Keratinocyte (primary cell): ENCODE data around the gene MYL4. TPM values are rescaled to one million over a fixed set of nuclear protein-coding genes. Genes with fewer than 3 reads are reported as not detected.
"Not testable (repeated sequence)": the region's sequence is repeated elsewhere in the genome, so short reads cannot be mapped to it uniquely, and the experiment has no call there.

Experiments used
- DNase-seq: peaks from one replicate; pipeline ENCODE4 v3.0.0-alpha.2; 2011; ENCODE audit warnings: low read depth, missing footprints, low spot score
- FAIRE-seq: peaks from 2 replicates; lab custom pipeline; 2011; peaks lifted over from hg19 to GRCh38; lab: Jason Lieb, UNC
- H2AFZ ChIP-seq: 2 replicates; pipeline ENCODE4 v1.6.0; 2012; ENCODE audit warnings: low read length, control low read depth, inconsistent platforms; ENCODE audit not compliant: control insufficient read depth
- H3K27ac ChIP-seq: 2 replicates; pipeline ENCODE4 v1.5.1; 2011; ENCODE audit warnings: low read length; ENCODE audit not compliant: control insufficient read depth, insufficient read depth
- H3K27me3 ChIP-seq: 3 replicates; pipeline ENCODE4 v1.6.0; 2011; ENCODE audit warnings: low read length; ENCODE audit not compliant: control insufficient read depth, insufficient read depth; ENCODE audit errors: extremely low read depth
- H3K36me3 ChIP-seq, 2 experiments: 2 replicates in 1 of 2; 3 replicates in 1 of 2; pipeline ENCODE4 v1.5.1; 2011; ENCODE audit warnings: low read length in 2 of 2, mild to moderate bottlenecking in 1 of 2; ENCODE audit not compliant: control insufficient read depth in 2 of 2, insufficient read depth in 2 of 2; ENCODE audit errors: extremely low read depth in 1 of 2
- H3K4me1 ChIP-seq: 3 replicates; pipeline ENCODE4 v1.5.1; 2011; ENCODE audit warnings: low read length; ENCODE audit not compliant: control insufficient read depth, insufficient read depth; ENCODE audit errors: extremely low read depth
- H3K4me2 ChIP-seq: 3 replicates; pipeline ENCODE4 v1.6.0; 2011; ENCODE audit warnings: low read depth, low read length; ENCODE audit not compliant: control insufficient read depth, insufficient read depth; ENCODE audit errors: extremely low read depth
- H3K4me3 ChIP-seq, 3 experiments: fragments of 200-600 bp in 1 of 3; sonication (generic) in 1 of 3; 2 replicates in 2 of 3; 3 replicates in 1 of 3; pipeline ENCODE4 v1.5.1; 2011 to 2016; ENCODE audit warnings: low read length in 3 of 3, mild to moderate bottlenecking in 3 of 3, control low read depth in 2 of 3, inconsistent platforms in 1 of 3, low read depth in 1 of 3, mixed read lengths in 1 of 3, mixed run types in 1 of 3, moderate library complexity in 1 of 3; ENCODE audit not compliant: control insufficient read depth in 2 of 3, insufficient read depth in 2 of 3; ENCODE audit errors: extremely low read depth in 1 of 3
- H3K79me2 ChIP-seq: 2 replicates; pipeline ENCODE4 v1.6.0; 2012; ENCODE audit warnings: low read length; ENCODE audit not compliant: control insufficient read depth, insufficient read depth
- H3K9ac ChIP-seq: 3 replicates; pipeline ENCODE4 v1.6.0; 2011; ENCODE audit warnings: low read length; ENCODE audit not compliant: control insufficient read depth, insufficient read depth; ENCODE audit errors: extremely low read depth
- H3K9me1 ChIP-seq: 3 replicates; pipeline ENCODE4 v1.6.0; 2011; ENCODE audit warnings: low read length; ENCODE audit not compliant: control insufficient read depth, insufficient read depth; ENCODE audit errors: extremely low read depth
- H3K9me3 ChIP-seq: 2 replicates; pipeline ENCODE4 v1.5.1; 2012; ENCODE audit warnings: low read depth, low read length; ENCODE audit not compliant: control insufficient read depth
- H4K20me1 ChIP-seq: 3 replicates; pipeline ENCODE4 v1.6.0; 2011; ENCODE audit warnings: low read length; ENCODE audit not compliant: control insufficient read depth, insufficient read depth; ENCODE audit errors: extremely low read depth
- CTCF ChIP-seq, 3 experiments: IDR thresholded peaks in 1 of 3; conservative IDR thresholded peaks in 1 of 3; optimal IDR thresholded peaks in 1 of 3; 2 replicates in 2 of 3; 3 replicates in 1 of 3; pipeline versions ENCODE3 to v1.5.1; 2011; ENCODE audit warnings: low read length in 3 of 3, mild to moderate bottlenecking in 3 of 3, moderate library complexity in 2 of 3, control low read depth in 1 of 3, inconsistent platforms in 1 of 3; ENCODE audit not compliant: insufficient read depth in 2 of 3; ENCODE audit errors: extremely low read depth in 1 of 3
- EZH2 ChIP-seq: IDR thresholded peaks from one replicate; pipeline ENCODE4 v1.6.1; 2012; ENCODE audit warnings: inconsistent platforms, mild to moderate bottlenecking, low read length, moderate library complexity
- dilution Hi-C: fragments of 300-500 bp; cut with MboI; formaldehyde crosslinking; loops from one replicate; pipeline ENCODE4 v1.7.0; 2020; ENCODE audit warnings: low sequenced_read_pairs; ENCODE audit not compliant: extremely low pct_ligation_motif_present
- polyA plus RNA-seq, 5 experiments: library from polyadenylated mRNA; depleted of rRNA in 3 of 5; stranded (reverse) in 3 of 5; stranded (forward) in 1 of 5; unstranded in 1 of 5; fragments of >200 nt; gene quantifications; 1 replicate in 1 of 5; 2 replicates in 3 of 5; 3 replicates in 1 of 5; pipeline versions ENCODE4 v1.2.1 to v1.2.3, GENCODE V29; 2011 to 2012; ENCODE audit warnings: missing spikeins in 2 of 5, low read depth in 1 of 5, low replicate concordance in 1 of 5

Gene MYL4
- polyA plus RNA-seq, 1 donor (not counting 4 experiments of a cell fraction or from before 2014, with no cell fraction given) = not detected

GRCh38 chr17:47179141-47179540 is 30.0 kb upstream of the MYL4 start:
- FAIRE-seq (no peak), DNase-seq (no peak)
- TF ChIP-seq EZH2 (no peak), CTCF (optimal IDR thresholded peaks at IDR 0.05 in 1 of 3, IDR thresholded peaks at IDR 0.05 in 1 of 3, conservative IDR thresholded peaks at IDR 0.05 in 1 of 3; ENCODE audit: extremely low read depth in 1 of 3, insufficient read depth in 2 of 3, low read length in 3 of 3) (no peak)
- no peaks in the 10 kb centered on the region for H3K27me3 ChIP-seq
- H3K9me3 ChIP-seq = no peaks in the 10 kb centered on the region
- H3K4me2 ChIP-seq = no peak overlapping the region
- no peaks in the 10 kb centered on the region for H3K9me1 ChIP-seq
- dilution Hi-C loops = no loop called here
- no peak overlapping the region for H2AFZ ChIP-seq
- H4K20me1 ChIP-seq = peaks cover 5% of the 10 kb centered on the region
- H3K4me1 ChIP-seq = no peaks in the 10 kb centered on the region
- peaks cover 90% of the 10 kb centered on the region for H3K79me2 ChIP-seq
- no peak overlapping the region for H3K4me3 ChIP-seq
- H3K27ac ChIP-seq = no peak overlapping the region
- no peak overlapping the region for H3K9ac ChIP-seq
- H3K36me3 ChIP-seq = peaks cover 7 to 23% of the 10 kb centered on the region in 2 experiments

GRCh38 chr17:47180337-47180736 is 28.8 kb upstream of the MYL4 start:
- no peak for TF ChIP-seq EZH2
- no peak for TF ChIP-seq CTCF (optimal IDR thresholded peaks at IDR 0.05 in 1 of 3, IDR thresholded peaks at IDR 0.05 in 1 of 3, conservative IDR thresholded peaks at IDR 0.05 in 1 of 3; ENCODE audit: extremely low read depth in 1 of 3, insufficient read depth in 2 of 3, low read length in 3 of 3)
- Histone ChIP-seq H3K36me3 (peaks cover 9 to 23% of the 10 kb centered on the region in 2 experiments), H3K9me3 (no peaks in the 10 kb centered on the region), H3K4me3 (no peak overlapping the region), H2AFZ (no peak overlapping the region), H3K4me2 (no peak overlapping the region), H3K79me2 (peaks cover 88% of the 10 kb centered on the region), H3K9ac (no peak overlapping the region), H3K4me1 (no peaks in the 10 kb centered on the region), H3K9me1 (no peaks in the 10 kb centered on the region), H4K20me1 (peaks cover 5% of the 10 kb centered on the region), H3K27me3 (no peaks in the 10 kb centered on the region), H3K27ac (no peak overlapping the region)
- DNase-seq = no peak
- dilution Hi-C loops = no loop called here
- no peak for FAIRE-seq

GRCh38 chr17:47180988-47181387 is 28.2 kb upstream of the MYL4 start:
- H3K4me3 ChIP-seq, H3K27ac ChIP-seq, FAIRE-seq, DNase-seq, H3K9me3 ChIP-seq, H3K4me1 ChIP-seq, H3K9ac ChIP-seq, H2AFZ ChIP-seq, H3K9me1 ChIP-seq, H3K4me2 ChIP-seq, H4K20me1 ChIP-seq, dilution Hi-C loops, H3K27me3 ChIP-seq: not testable (repeated sequence)
- peaks cover 7 to 23% of the 10 kb centered on the region in 2 experiments for H3K36me3 ChIP-seq
- H3K79me2 ChIP-seq = peaks cover 88% of the 10 kb centered on the region
